Activated CD4-positive, alpha-beta memory T cell treated with anti-CD3 and anti-CD28 coated beads, Interleukin-2, amount 10 ng/mL, durations not matched to agents 7 days and 5 days (primary cell): ENCODE measurements around the gene CA10. TPM values are rescaled to one million over a fixed set of nuclear protein-coding genes. Genes with fewer than 3 reads are reported as not detected.

Experiments used
- CTCF ChIA-PET: fragments of 350-600 bp; sonication (Branson Sonifier 250); formaldehyde crosslinking; loops from one replicate; lab custom pipeline; 2021; ENCODE audit warnings: antibody characterized with exemption, inconsistent platforms; lab: Charles Lee
- POLR2A ChIA-PET: fragments of 350-600 bp; sonication (Branson Sonifier 250); formaldehyde crosslinking; loops from one replicate; lab custom pipeline; 2021; ENCODE audit warnings: antibody characterized with exemption; lab: Charles Lee
- DNase-seq: peaks from one replicate; pipeline ENCODE4 v3.0.0-alpha.2; 2020
- H3K27ac Mint-ChIP-seq: one replicate; pipeline ENCODE4 v1.8.0; 2021; ENCODE audit warnings: mild to moderate bottlenecking, mixed read lengths
- H3K27me3 Mint-ChIP-seq: one replicate; pipeline ENCODE4 v1.8.0; 2021; ENCODE audit warnings: mixed read lengths
- H3K36me3 Mint-ChIP-seq: one replicate; pipeline ENCODE4 v1.8.0; 2021; ENCODE audit warnings: low read depth, mixed read lengths
- H3K4me1 Mint-ChIP-seq: one replicate; pipeline ENCODE4 v1.8.0; 2021; ENCODE audit warnings: mixed read lengths
- H3K4me3 Mint-ChIP-seq: one replicate; pipeline ENCODE4 v1.8.0; 2021; ENCODE audit warnings: mild to moderate bottlenecking, mixed read lengths
- H3K9me3 Mint-ChIP-seq: one replicate; pipeline ENCODE4 v1.8.0; 2021; ENCODE audit warnings: mixed read lengths
- total RNA-seq, 2 experiments: library from RNA; stranded (reverse); gene quantifications; one replicate each; pipeline ENCODE4 v1.2.3, GENCODE V29; 2021

The CA10 gene
- total RNA-seq, 2 experiments from 2014 or later = not detected

GRCh38 chr17:52026075-52026474 lies 132.4 kb downstream of the CA10 start:
- H3K27me3 Mint-ChIP-seq = no peaks in the 10 kb centered on the region
- H3K36me3 Mint-ChIP-seq = no peaks in the 10 kb centered on the region
- DNase-seq = no peak
- POLR2A ChIA-PET = no interaction called here
- CTCF ChIA-PET = no interaction called here
- no peak overlapping the region for H3K4me3 Mint-ChIP-seq
- no peaks in the 10 kb centered on the region for H3K9me3 Mint-ChIP-seq
- no peaks in the 10 kb centered on the region for H3K4me1 Mint-ChIP-seq
- H3K27ac Mint-ChIP-seq = no peak overlapping the region

GRCh38 chr17:52025236-52025635 lies 133.3 kb downstream of the CA10 start:
- Mint-ChIP-seq H3K36me3 (no peaks in the 10 kb centered on the region), H3K27me3 (no peaks in the 10 kb centered on the region), H3K27ac (no peak overlapping the region), H3K9me3 (no peaks in the 10 kb centered on the region), H3K4me3 (no peak overlapping the region), H3K4me1 (no peaks in the 10 kb centered on the region)
- CTCF ChIA-PET = no interaction called here
- no peak for DNase-seq
- POLR2A ChIA-PET = no interaction called here

- Mint-ChIP-seq H3K27me3 (no peaks in the 10 kb centered on the region), H3K4me3 (no peak overlapping the region), H3K36me3 (no peaks in the 10 kb centered on the region), H3K4me1 (no peaks in the 10 kb centered on the region), H3K27ac (no peak overlapping the region), H3K9me3 (no peaks in the 10 kb centered on the region)
- ChIA-PET CTCF (no interaction called here), POLR2A (no interaction called here)
- no peak for DNase-seq
Measured at GRCh38 chr17:52024300-52024870, 134.1 kb downstream of the CA10 start.

GRCh38 chr17:52011064-52011463 lies 147.4 kb downstream of the CA10 start:
- ChIA-PET CTCF (no interaction called here), POLR2A (no interaction called here)
- Mint-ChIP-seq H3K9me3 (peaks cover 4% of the 10 kb centered on the region), H3K27me3 (no peaks in the 10 kb centered on the region), H3K4me1 (no peaks in the 10 kb centered on the region), H3K4me3 (no peak overlapping the region), H3K36me3 (no peaks in the 10 kb centered on the region), H3K27ac (no peak overlapping the region)
- DNase-seq = no peak

GRCh38 chr17:51999654-52000053 lies 158.9 kb downstream of the CA10 start:
- CTCF ChIA-PET = no interaction called here
- Mint-ChIP-seq H3K9me3 (no peaks in the 10 kb centered on the region), H3K27me3 (no peaks in the 10 kb centered on the region), H3K27ac (no peak overlapping the region), H3K4me1 (no peaks in the 10 kb centered on the region), H3K4me3 (no peak overlapping the region), H3K36me3 (no peaks in the 10 kb centered on the region)
- POLR2A ChIA-PET = interaction anchor here (0.7 kb wide), 1 partner anchor 719 kb away, joined by 3 read pairs; no protein-coding TSS in a partner anchor
- no peak for DNase-seq

GRCh38 chr17:51997723-51998122 lies 160.8 kb downstream of the CA10 start:
- Mint-ChIP-seq H3K4me3 (no peak overlapping the region), H3K27ac (no peak overlapping the region), H3K36me3 (no peaks in the 10 kb centered on the region), H3K4me1 (no peaks in the 10 kb centered on the region), H3K27me3 (no peaks in the 10 kb centered on the region), H3K9me3 (no peaks in the 10 kb centered on the region)
- no peak for DNase-seq
- POLR2A ChIA-PET = no interaction called here
- CTCF ChIA-PET = no interaction called here

GRCh38 chr17:51995797-51996403 lies 162.6 kb downstream of the CA10 start:
- DNase-seq = no peak
- Mint-ChIP-seq H3K27ac (no peak overlapping the region), H3K27me3 (no peaks in the 10 kb centered on the region), H3K4me1 (no peaks in the 10 kb centered on the region), H3K9me3 (no peaks in the 10 kb centered on the region), H3K4me3 (no peak overlapping the region), H3K36me3 (no peaks in the 10 kb centered on the region)
- CTCF ChIA-PET = no interaction called here
- POLR2A ChIA-PET = no interaction called here

- Mint-ChIP-seq H3K4me3 (no peak overlapping the region), H3K27me3 (no peaks in the 10 kb centered on the region), H3K27ac (no peak overlapping the region), H3K4me1 (no peaks in the 10 kb centered on the region), H3K9me3 (no peaks in the 10 kb centered on the region), H3K36me3 (no peaks in the 10 kb centered on the region)
- ChIA-PET CTCF (no interaction called here), POLR2A (no interaction called here)
- no peak for DNase-seq
Measured at GRCh38 chr17:51992864-51993416, 165.6 kb downstream of the CA10 start.

GRCh38 chr17:51971121-51971520 lies 187.4 kb downstream of the CA10 start:
- no peaks in the 10 kb centered on the region for H3K27me3 Mint-ChIP-seq
- no peaks in the 10 kb centered on the region for H3K9me3 Mint-ChIP-seq
- ChIA-PET POLR2A (no interaction called here), CTCF (no interaction called here)
- no peak overlapping the region for H3K27ac Mint-ChIP-seq
- no peaks in the 10 kb centered on the region for H3K4me1 Mint-ChIP-seq
- no peak for DNase-seq
- no peak overlapping the region for H3K4me3 Mint-ChIP-seq
- no peaks in the 10 kb centered on the region for H3K36me3 Mint-ChIP-seq

GRCh38 chr17:51961689-51962088 lies 196.8 kb downstream of the CA10 start:
- no peak overlapping the region for H3K27ac Mint-ChIP-seq
- ChIA-PET POLR2A (no interaction called here), CTCF (interaction anchor here (0.6 kb wide), 1 partner anchor 222 kb away, joined by 3 read pairs; no protein-coding TSS in a partner anchor)
- no peak overlapping the region for H3K4me3 Mint-ChIP-seq
- H3K4me1 Mint-ChIP-seq = no peaks in the 10 kb centered on the region
- H3K9me3 Mint-ChIP-seq = peaks cover 7% of the 10 kb centered on the region
- H3K36me3 Mint-ChIP-seq = no peaks in the 10 kb centered on the region
- no peak for DNase-seq
- H3K27me3 Mint-ChIP-seq = no peaks in the 10 kb centered on the region

GRCh38 chr17:51957786-51958185 lies 200.7 kb downstream of the CA10 start:
- Mint-ChIP-seq H3K4me3 (no peak overlapping the region), H3K4me1 (no peaks in the 10 kb centered on the region), H3K36me3 (no peaks in the 10 kb centered on the region), H3K27ac (no peak overlapping the region), H3K27me3 (no peaks in the 10 kb centered on the region), H3K9me3 (peaks cover 3% of the 10 kb centered on the region)
- CTCF ChIA-PET = no interaction called here
- DNase-seq = no peak
- POLR2A ChIA-PET = no interaction called here

GRCh38 chr17:51955245-51955644 lies 203.3 kb downstream of the CA10 start:
- ChIA-PET POLR2A (no interaction called here), CTCF (no interaction called here)
- H3K9me3 Mint-ChIP-seq = no peaks in the 10 kb centered on the region
- no peak for DNase-seq
- H3K27ac Mint-ChIP-seq = no peak overlapping the region
- H3K36me3 Mint-ChIP-seq = no peaks in the 10 kb centered on the region
- H3K27me3 Mint-ChIP-seq = no peaks in the 10 kb centered on the region
- H3K4me3 Mint-ChIP-seq = no peak overlapping the region
- no peaks in the 10 kb centered on the region for H3K4me1 Mint-ChIP-seq

- no peak for DNase-seq
- POLR2A ChIA-PET = no interaction called here
- H3K36me3 Mint-ChIP-seq = no peaks in the 10 kb centered on the region
Measured at GRCh38 chr17:51954232-51954765, 204.2 kb downstream of the CA10 start.

GRCh38 chr17:51951741-51952140 lies 206.8 kb downstream of the CA10 start:
- Mint-ChIP-seq H3K4me1 (no peaks in the 10 kb centered on the region), H3K27me3 (no peaks in the 10 kb centered on the region), H3K9me3 (no peaks in the 10 kb centered on the region), H3K27ac (no peak overlapping the region), H3K4me3 (no peak overlapping the region), H3K36me3 (no peaks in the 10 kb centered on the region)
- ChIA-PET POLR2A (no interaction called here), CTCF (no interaction called here)
- DNase-seq = no peak

More at GRCh38 chr17:51954232-51954765, 204.2 kb downstream of the CA10 start:
- no peak overlapping the region for H3K27ac Mint-ChIP-seq
- H3K27me3 Mint-ChIP-seq = no peaks in the 10 kb centered on the region
- CTCF ChIA-PET = no interaction called here
- H3K9me3 Mint-ChIP-seq = no peaks in the 10 kb centered on the region
- no peaks in the 10 kb centered on the region for H3K4me1 Mint-ChIP-seq
- H3K4me3 Mint-ChIP-seq = no peak overlapping the region
